T-helper 2 cell (primary cell): ENCODE data around the gene PPP4R1.

Source experiments
- DNase-seq, 5 experiments: peaks; one replicate each; pipeline versions ENCODE4 v3.0.0 to v3.0.0-alpha.2; 2012 to 2022

PPP4R1 gene

GRCh38 chr18:9506046-9506792, 108.1 kb downstream of the PPP4R1 start:
- no peak for DNase-seq
